ENCODE results near the gene SKI. TPM values are rescaled to one million over a fixed set of nuclear protein-coding genes. Genes with fewer than 3 reads are reported as not detected.

Gene SKI
- total RNA-seq, 2 donors from 2014 or later, result 46.2 to 114 TPM

GRCh38 chr1:2296614-2297013 lies 68.5 kb downstream of the SKI start:
- 83% methylated on average over 18 of the region's 18 CpGs for WGBS
- H3K4me3 ChIP-seq, result no peak overlapping the region
- no peaks in the 10 kb centered on the region for H3K27me3 ChIP-seq (replicated peaks; ENCODE audit: insufficient read depth)
- no peaks in the 10 kb centered on the region for H3K36me3 ChIP-seq
- TF ChIP-seq POLR2A (IDR thresholded peaks at IDR 0.05) (no peak), CTCF (IDR thresholded peaks at IDR 0.05) (no peak), POLR2AphosphoS5 (IDR thresholded peaks at IDR 0.05) (no peak)
- no peak for DNase-seq (ENCODE audit: low spot score)
- intact Hi-C loops (cut with DNase I), result no loop called here
- no peaks in the 10 kb centered on the region for H3K9me3 ChIP-seq
- H3K27ac ChIP-seq, result no peak overlapping the region
- H3K4me1 ChIP-seq (replicated peaks), result peaks cover 29% of the 10 kb centered on the region

- H3K27me3 ChIP-seq (replicated peaks; ENCODE audit: insufficient read depth), result no peaks in the 10 kb centered on the region
- no peak overlapping the region for H3K27ac ChIP-seq
- H3K4me3 ChIP-seq, result no peak overlapping the region
- WGBS, result 91% methylated on average over 35 of the region's 35 CpGs
- no peak for DNase-seq (ENCODE audit: low spot score)
- no peaks in the 10 kb centered on the region for H3K36me3 ChIP-seq
- no peaks in the 10 kb centered on the region for H3K9me3 ChIP-seq
- peaks cover 21% of the 10 kb centered on the region for H3K4me1 ChIP-seq (replicated peaks)
- intact Hi-C loops (cut with DNase I), result no loop called here
- TF ChIP-seq CTCF (IDR thresholded peaks at IDR 0.05), result no peak
- no peak for TF ChIP-seq POLR2A (IDR thresholded peaks at IDR 0.05)
- no peak for TF ChIP-seq POLR2AphosphoS5 (IDR thresholded peaks at IDR 0.05)
Measured at GRCh38 chr1:2297246-2298011, 69.3 kb downstream of the SKI start.

GRCh38 chr1:2298685-2299084 lies 70.6 kb downstream of the SKI start:
- H3K27me3 ChIP-seq (replicated peaks; ENCODE audit: insufficient read depth), result no peaks in the 10 kb centered on the region
- peak overlapping the region in 1 of 2 donors; percentile 42 for H3K27ac ChIP-seq
- intact Hi-C loops (cut with DNase I), result no loop called here
- 66% methylated on average over 11 of the region's 12 CpGs for WGBS
- no peak overlapping the region for H3K4me3 ChIP-seq
- DNase-seq (ENCODE audit: low spot score), result no peak
- H3K36me3 ChIP-seq, result no peaks in the 10 kb centered on the region
- H3K9me3 ChIP-seq, result no peaks in the 10 kb centered on the region
- peaks cover 14% of the 10 kb centered on the region for H3K4me1 ChIP-seq (replicated peaks)
- TF ChIP-seq POLR2A (IDR thresholded peaks at IDR 0.05) (no peak), CTCF (IDR thresholded peaks at IDR 0.05) (no peak), POLR2AphosphoS5 (IDR thresholded peaks at IDR 0.05) (no peak)

GRCh38 chr1:2299131-2299627 lies 71.1 kb downstream of the SKI start:
- whole genome bisulfite sequencing, result 20% methylated on average over 24 of the region's 24 CpGs
- no peaks in the 10 kb centered on the region for H3K36me3 ChIP-seq
- intact Hi-C loops (cut with DNase I), result no loop called here
- DNase-seq (ENCODE audit: low spot score), result peak; percentile 49
- H3K27me3 ChIP-seq (replicated peaks; ENCODE audit: insufficient read depth), result no peaks in the 10 kb centered on the region
- H3K9me3 ChIP-seq, result no peaks in the 10 kb centered on the region
- peak overlapping the region; percentile 30 to 42 for H3K27ac ChIP-seq
- TF ChIP-seq POLR2A (IDR thresholded peaks at IDR 0.05) (no peak), POLR2AphosphoS5 (IDR thresholded peaks at IDR 0.05) (peak; percentile 15), CTCF (IDR thresholded peaks at IDR 0.05) (no peak)
- H3K4me1 ChIP-seq (replicated peaks), result peaks cover 14% of the 10 kb centered on the region
- H3K4me3 ChIP-seq, result no peak overlapping the region

All from prostate gland (tissue), 2 donors.